ENCODE results near the gene EDN2.

EDN2 gene

GRCh38 chr1:41473738-41474362, 10.6 kb downstream of the EDN2 start:
- DNase-seq (ENCODE audit: low read depth) = no peak
- no peak for TF ChIP-seq CTCF (conservative IDR thresholded peaks at IDR 0.05; ENCODE audit: low read depth, low read length)
- no peak overlapping the region for H3K4me3 ChIP-seq (ENCODE audit: low read depth, low read length)

GRCh38 chr1:41471658-41472057, 12.8 kb downstream of the EDN2 start:
- no peak overlapping the region for H3K4me3 ChIP-seq (ENCODE audit: low read depth, low read length)
- no peak for TF ChIP-seq CTCF (conservative IDR thresholded peaks at IDR 0.05; ENCODE audit: low read depth, low read length)
- no peak for DNase-seq (ENCODE audit: low read depth)

GRCh38 chr1:41469706-41470105, 14.8 kb downstream of the EDN2 start:
- no peak overlapping the region for H3K4me3 ChIP-seq (ENCODE audit: low read depth, low read length)
- no peak for TF ChIP-seq CTCF (conservative IDR thresholded peaks at IDR 0.05; ENCODE audit: low read depth, low read length)
- no peak for DNase-seq (ENCODE audit: low read depth)

- no peak overlapping the region for H3K4me3 ChIP-seq (ENCODE audit: low read depth, low read length)
- no peak for DNase-seq (ENCODE audit: low read depth)
- no peak for TF ChIP-seq CTCF (conservative IDR thresholded peaks at IDR 0.05; ENCODE audit: low read depth, low read length)
Measured at GRCh38 chr1:41468122-41468762, 16.2 kb downstream of the EDN2 start.

GRCh38 chr1:41467673-41468072, 16.8 kb downstream of the EDN2 start:
- no peak overlapping the region for H3K4me3 ChIP-seq (ENCODE audit: low read depth, low read length)
- no peak for TF ChIP-seq CTCF (conservative IDR thresholded peaks at IDR 0.05; ENCODE audit: low read depth, low read length)
- DNase-seq (ENCODE audit: low read depth) = no peak

- H3K4me3 ChIP-seq (ENCODE audit: low read depth, low read length) = no peak overlapping the region
- TF ChIP-seq CTCF (conservative IDR thresholded peaks at IDR 0.05; ENCODE audit: low read depth, low read length) = no peak
- no peak for DNase-seq (ENCODE audit: low read depth)
Measured at GRCh38 chr1:41466146-41466545, 18.3 kb downstream of the EDN2 start.

- DNase-seq (ENCODE audit: low read depth) = no peak
- H3K4me3 ChIP-seq (ENCODE audit: low read depth, low read length) = no peak overlapping the region
- TF ChIP-seq CTCF (conservative IDR thresholded peaks at IDR 0.05; ENCODE audit: low read depth, low read length) = no peak
Measured at GRCh38 chr1:41465741-41466140, 18.7 kb downstream of the EDN2 start.

All from choroid plexus epithelial cell (primary cell).